ENCODE results near the gene MAST4.

MAST4 gene

GRCh38 chr5:67192719-67193438 lies 596.7 kb downstream of the MAST4 start:
- Histone ChIP-seq H3K4me1 (ENCODE audit: control insufficient read depth, insufficient read depth, low read length, poor library complexity, severe bottlenecking) (peaks cover 16% of the 10 kb centered on the region), H3K4me3 (ENCODE audit: insufficient read depth, low read depth, low read length, poor library complexity, severe bottlenecking) (no peak overlapping the region), H3K36me3 (ENCODE audit: control insufficient read depth, insufficient read depth, low read length) (no peaks in the 10 kb centered on the region), H3K9me3 (ENCODE audit: control insufficient read depth, low read length) (no peaks in the 10 kb centered on the region), H3K27me3 (replicated peaks; ENCODE audit: control insufficient read depth, insufficient read depth, low read length, poor library complexity, severe bottlenecking) (no peaks in the 10 kb centered on the region), H3K27ac (ENCODE audit: insufficient read depth, low read length, poor library complexity, severe bottlenecking) (no peak overlapping the region)
- DNase-seq, result no peak

- Histone ChIP-seq H3K36me3 (ENCODE audit: control insufficient read depth, insufficient read depth, low read length) (no peaks in the 10 kb centered on the region), H3K9me3 (ENCODE audit: control insufficient read depth, low read length) (no peaks in the 10 kb centered on the region), H3K4me1 (ENCODE audit: control insufficient read depth, insufficient read depth, low read length, poor library complexity, severe bottlenecking) (peaks cover 11% of the 10 kb centered on the region), H3K27me3 (replicated peaks; ENCODE audit: control insufficient read depth, insufficient read depth, low read length, poor library complexity, severe bottlenecking) (no peaks in the 10 kb centered on the region), H3K27ac (ENCODE audit: insufficient read depth, low read length, poor library complexity, severe bottlenecking) (no peak overlapping the region), H3K4me3 (ENCODE audit: insufficient read depth, low read depth, low read length, poor library complexity, severe bottlenecking) (no peak overlapping the region)
- DNase-seq, result no peak
These were observed 597.2 kb downstream of the MAST4 start for GRCh38 chr5:67193439-67193807.

GRCh38 chr5:67194166-67194565 lies 598.0 kb downstream of the MAST4 start:
- H3K27ac ChIP-seq (ENCODE audit: insufficient read depth, low read length, poor library complexity, severe bottlenecking), result no peak overlapping the region
- DNase-seq, result no peak
- H3K9me3 ChIP-seq (ENCODE audit: control insufficient read depth, low read length), result no peaks in the 10 kb centered on the region
- H3K36me3 ChIP-seq (ENCODE audit: control insufficient read depth, insufficient read depth, low read length), result no peaks in the 10 kb centered on the region
- no peak overlapping the region for H3K4me3 ChIP-seq (ENCODE audit: insufficient read depth, low read depth, low read length, poor library complexity, severe bottlenecking)
- no peaks in the 10 kb centered on the region for H3K27me3 ChIP-seq (replicated peaks; ENCODE audit: control insufficient read depth, insufficient read depth, low read length, poor library complexity, severe bottlenecking)
- peaks cover 4% of the 10 kb centered on the region for H3K4me1 ChIP-seq (ENCODE audit: control insufficient read depth, insufficient read depth, low read length, poor library complexity, severe bottlenecking)

DNA sequence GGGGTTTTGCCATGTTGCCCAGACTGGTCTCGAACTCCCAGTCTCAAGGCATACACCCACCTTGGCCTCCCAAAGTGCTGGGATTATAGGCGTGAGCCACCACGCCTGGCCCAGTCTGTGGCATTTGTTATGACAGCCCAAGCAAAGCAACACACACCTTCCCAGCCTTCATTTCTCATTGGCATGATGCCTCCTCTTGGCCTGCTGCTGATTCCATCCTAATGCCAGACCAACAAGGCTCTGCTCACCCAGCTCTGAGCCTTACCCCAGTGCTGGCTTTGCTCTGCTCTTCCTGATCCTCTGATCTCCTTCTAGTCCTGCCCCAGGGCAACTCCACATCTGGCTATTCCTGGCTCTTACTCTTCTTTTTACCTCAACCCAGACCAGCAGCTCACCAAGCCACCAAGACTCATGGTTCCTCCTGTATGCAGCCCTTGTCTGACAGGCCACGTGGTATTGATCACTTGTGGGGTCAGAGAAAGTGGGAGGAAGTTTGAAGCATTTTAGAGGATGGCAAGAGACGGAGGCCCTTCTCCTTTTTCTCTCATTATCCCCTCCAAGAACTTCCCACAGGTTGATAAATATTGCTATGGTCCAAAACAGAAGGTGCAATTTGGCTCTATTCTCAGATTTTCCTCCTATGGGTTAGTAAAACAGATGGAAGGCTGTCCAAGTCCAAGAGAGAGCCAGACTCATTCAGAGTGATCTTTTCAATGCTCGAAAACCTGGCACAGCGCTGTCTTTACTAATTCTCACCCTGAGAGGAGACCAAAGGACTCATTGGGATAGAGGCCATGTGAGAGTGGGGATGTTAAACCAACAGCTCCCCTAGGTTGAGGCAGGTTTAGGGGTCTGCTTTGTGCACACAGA lies 599.4 kb downstream of the MAST4 start:
- Histone ChIP-seq H3K36me3 (ENCODE audit: control insufficient read depth, insufficient read depth, low read length) (no peaks in the 10 kb centered on the region), H3K4me3 (ENCODE audit: insufficient read depth, low read depth, low read length, poor library complexity, severe bottlenecking) (no peak overlapping the region), H3K9me3 (ENCODE audit: control insufficient read depth, low read length) (peaks cover under 1% of the 10 kb centered on the region), H3K27ac (ENCODE audit: insufficient read depth, low read length, poor library complexity, severe bottlenecking) (no peak overlapping the region), H3K4me1 (ENCODE audit: control insufficient read depth, insufficient read depth, low read length, poor library complexity, severe bottlenecking) (peaks cover 2% of the 10 kb centered on the region), H3K27me3 (replicated peaks; ENCODE audit: control insufficient read depth, insufficient read depth, low read length, poor library complexity, severe bottlenecking) (no peaks in the 10 kb centered on the region)
- DNase-seq, result no peak

DNA sequence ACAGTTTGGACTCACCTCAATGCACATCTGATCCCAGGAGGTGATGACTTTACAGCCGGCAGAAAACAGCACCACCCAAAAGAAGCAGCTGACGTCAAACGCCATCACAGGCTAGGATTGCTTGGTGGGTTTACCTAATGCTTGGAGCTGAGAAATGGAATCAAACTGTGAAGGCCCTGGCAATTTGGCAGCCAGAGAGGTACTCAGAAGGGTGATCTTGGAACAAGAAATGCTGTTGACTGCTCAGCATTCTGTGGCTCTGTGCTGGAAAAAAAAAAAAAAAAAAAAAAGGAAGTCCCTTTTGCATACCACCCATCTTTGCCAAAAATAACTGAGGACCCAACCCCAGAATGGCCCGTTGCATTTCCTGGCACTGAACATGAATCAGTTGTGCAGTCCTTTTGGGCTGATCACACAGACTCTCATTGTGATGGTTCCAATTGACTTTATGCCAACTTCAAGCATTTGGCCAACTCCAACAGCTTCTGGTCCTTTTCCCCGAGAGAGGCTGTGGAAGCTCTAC lies 600.4 kb downstream of the MAST4 start, which contains the start of gene CD180:
TSS of gene CD180 (minus strand) at position 263 of the 523 bp plus-strand sequence. CDS start at position 105, 158 bp downstream.
- no peak within 1 kb of the TSS for H3K4me3 ChIP-seq (ENCODE audit: insufficient read depth, low read depth, low read length, poor library complexity, severe bottlenecking)
- peaks cover 4% of the 10 kb centered on the region for H3K9me3 ChIP-seq (ENCODE audit: control insufficient read depth, low read length)
- DNase-seq, result no peak
- peaks cover 2% of the 10 kb centered on the region for H3K4me1 ChIP-seq (ENCODE audit: control insufficient read depth, insufficient read depth, low read length, poor library complexity, severe bottlenecking)
- no peak within 1 kb of the TSS for H3K27ac ChIP-seq (ENCODE audit: insufficient read depth, low read length, poor library complexity, severe bottlenecking)
- H3K36me3 ChIP-seq (ENCODE audit: control insufficient read depth, insufficient read depth, low read length), result no peaks in the 10 kb centered on the region
- H3K27me3 ChIP-seq (replicated peaks; ENCODE audit: control insufficient read depth, insufficient read depth, low read length, poor library complexity, severe bottlenecking), result no peaks in the 10 kb centered on the region

DNA sequence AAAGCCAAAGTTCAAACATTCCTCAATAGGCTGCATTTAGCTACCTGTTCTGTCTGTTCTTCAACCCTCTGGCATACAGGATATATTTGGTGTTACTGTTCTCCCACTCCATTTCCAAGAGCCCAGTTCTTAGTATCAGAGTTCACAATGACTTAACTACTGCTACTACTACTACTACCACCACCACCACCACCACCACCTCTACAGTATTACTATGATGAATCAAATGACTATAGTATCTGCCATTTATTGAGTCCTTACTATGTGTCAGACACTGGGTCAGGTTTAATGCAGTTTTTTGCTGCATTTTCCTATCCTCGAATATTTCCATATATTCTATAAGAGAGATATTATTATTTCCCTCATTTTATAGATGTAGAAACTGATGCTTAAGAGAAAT lies 601.3 kb downstream of the MAST4 start:
- Histone ChIP-seq H3K4me3 (ENCODE audit: insufficient read depth, low read depth, low read length, poor library complexity, severe bottlenecking) (no peak overlapping the region), H3K9me3 (ENCODE audit: control insufficient read depth, low read length) (peaks cover 4% of the 10 kb centered on the region), H3K27me3 (replicated peaks; ENCODE audit: control insufficient read depth, insufficient read depth, low read length, poor library complexity, severe bottlenecking) (no peaks in the 10 kb centered on the region), H3K4me1 (ENCODE audit: control insufficient read depth, insufficient read depth, low read length, poor library complexity, severe bottlenecking) (peaks cover 6% of the 10 kb centered on the region), H3K36me3 (ENCODE audit: control insufficient read depth, insufficient read depth, low read length) (no peaks in the 10 kb centered on the region), H3K27ac (ENCODE audit: insufficient read depth, low read length, poor library complexity, severe bottlenecking) (no peak overlapping the region)
- no peak for DNase-seq

DNA sequence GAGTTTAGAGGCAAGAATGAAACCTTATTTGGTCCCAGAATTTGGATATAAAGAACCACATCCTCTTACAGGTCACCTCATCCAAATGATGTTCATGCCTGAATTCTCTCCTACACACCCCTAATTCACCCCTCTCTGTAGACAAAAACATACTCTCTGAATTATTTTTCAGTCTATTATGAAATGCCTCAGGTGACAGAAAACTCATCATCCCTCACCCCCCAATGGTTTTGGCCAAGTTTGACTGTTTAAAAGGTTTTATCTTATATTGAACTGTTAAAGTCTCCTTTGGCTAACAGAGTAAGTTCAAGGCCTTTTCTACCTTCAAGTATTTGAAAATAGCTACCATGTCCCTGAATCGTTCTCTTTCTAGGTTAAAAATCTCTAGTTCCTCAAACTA lies 602.7 kb downstream of the MAST4 start:
- Histone ChIP-seq H3K9me3 (ENCODE audit: control insufficient read depth, low read length) (peaks cover 4% of the 10 kb centered on the region), H3K4me1 (ENCODE audit: control insufficient read depth, insufficient read depth, low read length, poor library complexity, severe bottlenecking) (peaks cover 15% of the 10 kb centered on the region), H3K27ac (ENCODE audit: insufficient read depth, low read length, poor library complexity, severe bottlenecking) (no peak overlapping the region)

DNA sequence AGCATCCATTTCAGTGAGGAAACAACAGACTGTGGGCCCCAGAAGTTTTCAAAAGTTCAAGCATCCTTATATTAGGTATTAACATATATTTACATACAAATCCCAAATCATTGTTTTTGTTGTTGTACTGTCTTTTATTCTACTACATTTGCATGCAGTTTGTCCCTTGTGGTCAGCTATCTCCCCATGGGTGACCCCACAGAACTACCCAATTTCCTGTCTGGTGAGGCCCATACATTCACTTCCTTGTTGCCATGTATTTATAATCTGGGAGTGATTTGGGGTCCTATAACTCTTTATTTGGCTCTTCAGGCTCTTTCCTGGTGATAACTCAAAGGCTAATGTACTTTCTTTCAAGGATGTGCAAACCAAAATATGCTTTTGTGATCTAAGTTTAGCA lies 603.7 kb downstream of the MAST4 start:
- peaks cover 25% of the 10 kb centered on the region for H3K4me1 ChIP-seq (ENCODE audit: control insufficient read depth, insufficient read depth, low read length, poor library complexity, severe bottlenecking)
- H3K27ac ChIP-seq (ENCODE audit: insufficient read depth, low read length, poor library complexity, severe bottlenecking), result no peak overlapping the region
- H3K9me3 ChIP-seq (ENCODE audit: control insufficient read depth, low read length), result peaks cover 4% of the 10 kb centered on the region
- H3K36me3 ChIP-seq (ENCODE audit: control insufficient read depth, insufficient read depth, low read length), result no peaks in the 10 kb centered on the region
- H3K4me3 ChIP-seq (ENCODE audit: insufficient read depth, low read depth, low read length, poor library complexity, severe bottlenecking), result no peak overlapping the region
- DNase-seq, result no peak
- no peaks in the 10 kb centered on the region for H3K27me3 ChIP-seq (replicated peaks; ENCODE audit: control insufficient read depth, insufficient read depth, low read length, poor library complexity, severe bottlenecking)

More for the DNA sequence above, 602.7 kb downstream of the MAST4 start:
- Histone ChIP-seq H3K36me3 (ENCODE audit: control insufficient read depth, insufficient read depth, low read length) (no peaks in the 10 kb centered on the region), H3K4me3 (ENCODE audit: insufficient read depth, low read depth, low read length, poor library complexity, severe bottlenecking) (no peak overlapping the region), H3K27me3 (replicated peaks; ENCODE audit: control insufficient read depth, insufficient read depth, low read length, poor library complexity, severe bottlenecking) (no peaks in the 10 kb centered on the region)
- no peak for DNase-seq

DNA sequence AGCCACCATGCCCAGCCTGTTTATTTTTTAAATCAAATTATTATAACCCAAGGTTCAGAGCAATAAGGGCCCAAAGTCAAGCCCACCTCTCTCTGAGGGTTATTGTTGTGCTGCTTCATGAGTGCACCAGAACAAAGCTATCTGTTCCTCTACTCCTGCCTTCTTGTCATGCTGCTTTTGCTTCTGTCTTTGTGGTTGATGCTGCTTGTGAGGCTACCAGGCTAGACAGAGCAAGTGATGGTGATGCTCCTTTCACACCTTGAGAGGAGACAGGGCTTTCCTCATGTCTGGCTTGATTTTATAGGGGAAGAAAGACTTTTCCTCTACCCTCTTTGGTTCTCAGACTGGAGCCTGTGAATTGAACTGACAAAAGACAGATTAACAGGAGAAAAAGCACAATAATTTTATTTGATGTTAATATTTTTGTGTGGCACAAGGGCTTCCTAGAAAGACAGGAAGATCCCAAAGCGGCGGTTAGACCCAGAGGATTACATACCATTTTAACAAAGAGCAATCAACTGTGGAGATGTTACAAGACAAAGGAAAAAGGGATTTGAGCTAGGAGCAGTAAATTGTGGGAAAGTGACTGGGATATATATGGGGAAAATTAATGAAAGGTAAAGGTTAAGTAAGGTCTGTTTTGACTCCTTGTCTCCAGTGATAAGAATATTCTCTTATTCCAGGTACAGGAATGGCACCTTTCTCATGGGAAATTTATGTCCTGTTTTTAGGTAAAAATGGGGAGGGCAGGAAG lies 604.8 kb downstream of the MAST4 start:
- no peak for DNase-seq
- no peaks in the 10 kb centered on the region for H3K27me3 ChIP-seq (replicated peaks; ENCODE audit: control insufficient read depth, insufficient read depth, low read length, poor library complexity, severe bottlenecking)
- no peak overlapping the region for H3K27ac ChIP-seq (ENCODE audit: insufficient read depth, low read length, poor library complexity, severe bottlenecking)
- peaks cover 4% of the 10 kb centered on the region for H3K9me3 ChIP-seq (ENCODE audit: control insufficient read depth, low read length)
- no peaks in the 10 kb centered on the region for H3K36me3 ChIP-seq (ENCODE audit: control insufficient read depth, insufficient read depth, low read length)
- H3K4me3 ChIP-seq (ENCODE audit: insufficient read depth, low read depth, low read length, poor library complexity, severe bottlenecking), result no peak overlapping the region
- H3K4me1 ChIP-seq (ENCODE audit: control insufficient read depth, insufficient read depth, low read length, poor library complexity, severe bottlenecking), result peaks cover 36% of the 10 kb centered on the region
